WTC11 (cell line): Measurements from ENCODE around the gene HPCA. TPM values are rescaled to one million over a fixed set of nuclear protein-coding genes. Genes with fewer than 3 reads are reported as not detected.
"Not testable (repeated sequence)": the region's sequence is repeated elsewhere in the genome, so short reads cannot be mapped to it uniquely, and the experiment has no call there.

ENCODE experiments used
- ATAC-seq: fragments of 200-7000 bp; cut with Tn5 transposase; 2 replicates; pipeline ENCODE4 v1.10.0; 2021; ENCODE audit warnings: mild to moderate bottlenecking, moderate library complexity
- CTCF ChIA-PET: fragments of 300-600 bp; sonication (Branson Sonifier 250); formaldehyde crosslinking; loops from one replicate; lab custom pipeline; 2021; ENCODE audit warnings: antibody characterized with exemption; lab: Charles Lee
- POLR2A ChIA-PET: fragments of 350-600 bp; sonication (Branson Sonifier 250); formaldehyde crosslinking; loops from one replicate; lab custom pipeline; 2021; ENCODE audit warnings: antibody characterized with exemption; lab: Charles Lee
- DNase-seq: peaks from one replicate; pipeline ENCODE4 v3.0.0; 2021; ENCODE audit warnings: low spot score
- H3K27ac Mint-ChIP-seq: 2 replicates; pipeline ENCODE4 v1.8.0; 2021; ENCODE audit warnings: mixed read lengths
- H3K27me3 Mint-ChIP-seq: 2 replicates; pipeline ENCODE4 v1.8.0; 2021; ENCODE audit warnings: low read depth, mild to moderate bottlenecking, moderate library complexity, mixed read lengths
- H3K36me3 Mint-ChIP-seq: 2 replicates; pipeline ENCODE4 v1.8.0; 2021; ENCODE audit warnings: mixed read lengths
- H3K4me1 Mint-ChIP-seq: 2 replicates; pipeline ENCODE4 v1.8.0; 2022; ENCODE audit warnings: mixed read lengths
- H3K4me3 Mint-ChIP-seq: 2 replicates; pipeline ENCODE4 v1.8.0; 2021; ENCODE audit warnings: mild to moderate bottlenecking, moderate library complexity, mixed read lengths
- H3K9me3 Mint-ChIP-seq: 2 replicates; pipeline ENCODE4 v1.8.0; 2021; ENCODE audit warnings: mixed read lengths
- ATF1 ChIP-seq: sonication (generic); formaldehyde crosslinking; IDR thresholded peaks from 2 replicates; pipeline ENCODE4 v1.8.1; 2023; ENCODE audit warnings: mild to moderate bottlenecking, moderate library complexity, missing genetic modification reagents
- ATF3 ChIP-seq: sonication (generic); formaldehyde crosslinking; conservative IDR thresholded peaks from 2 replicates; pipeline ENCODE4 v1.8.1; 2022; ENCODE audit warnings: mild to moderate bottlenecking, missing genetic modification reagents
- CREM ChIP-seq: sonication (generic); formaldehyde crosslinking; IDR thresholded peaks from 2 replicates; pipeline ENCODE4 v1.8.1; 2022; ENCODE audit warnings: mild to moderate bottlenecking, missing genetic modification reagents, moderate library complexity
- ELF4 ChIP-seq: sonication (generic); formaldehyde crosslinking; IDR thresholded peaks from 2 replicates; pipeline ENCODE4 v1.8.1; 2022; ENCODE audit warnings: low read depth, mild to moderate bottlenecking, moderate library complexity, missing genetic modification reagents
- FOXJ3 ChIP-seq: sonication (generic); formaldehyde crosslinking; IDR thresholded peaks from 2 replicates; pipeline ENCODE4 v1.9.0; 2021; ENCODE audit warnings: missing genetic modification reagents, mild to moderate bottlenecking, borderline replicate concordance
- MYBL2 ChIP-seq: sonication (generic); formaldehyde crosslinking; IDR thresholded peaks from 2 replicates; pipeline ENCODE4 v1.8.1; 2023; ENCODE audit warnings: mild to moderate bottlenecking, moderate library complexity, missing genetic modification reagents
- PRDM15 ChIP-seq: sonication (generic); formaldehyde crosslinking; IDR thresholded peaks from 2 replicates; pipeline ENCODE4 v1.8.0; 2022; ENCODE audit warnings: missing genetic modification reagents
- SMAD3 ChIP-seq: sonication (generic); formaldehyde crosslinking; IDR thresholded peaks from 2 replicates; pipeline ENCODE4 v1.8.0; 2022; ENCODE audit warnings: missing genetic modification reagents, mild to moderate bottlenecking, borderline replicate concordance
- SOX15 ChIP-seq: fragments of 250-450 bp; sonication (Bioruptor Pico); IDR thresholded peaks from 2 replicates; pipeline ENCODE4 v1.9.0; 2021; ENCODE audit warnings: mild to moderate bottlenecking
- TEAD1 ChIP-seq: sonication (generic); formaldehyde crosslinking; IDR thresholded peaks from 2 replicates; pipeline ENCODE4 v1.8.0; 2022; ENCODE audit warnings: mild to moderate bottlenecking, missing genetic modification reagents
- TEAD4 ChIP-seq: sonication (generic); formaldehyde crosslinking; IDR thresholded peaks from 2 replicates; pipeline ENCODE4 v1.8.0; 2022; ENCODE audit warnings: mild to moderate bottlenecking, missing genetic modification reagents
- TP53 ChIP-seq: sonication (generic); formaldehyde crosslinking; IDR thresholded peaks from 2 replicates; pipeline ENCODE4 v1.8.1; 2023; ENCODE audit warnings: mild to moderate bottlenecking, missing genetic modification reagents
- USF1 ChIP-seq: sonication (generic); formaldehyde crosslinking; IDR thresholded peaks from 2 replicates; pipeline ENCODE4 v1.8.0; 2022; ENCODE audit warnings: mild to moderate bottlenecking, missing genetic modification reagents
- ZNF219 ChIP-seq: sonication (generic); formaldehyde crosslinking; IDR thresholded peaks from 2 replicates; pipeline ENCODE4 v1.8.0; 2023; ENCODE audit warnings: missing genetic modification reagents, mild to moderate bottlenecking, borderline replicate concordance
- ZNF425 ChIP-seq: fragments of 250-450 bp; sonication (Bioruptor Pico); conservative IDR thresholded peaks from 2 replicates; pipeline ENCODE4 v1.9.0; 2021; ENCODE audit warnings: mild to moderate bottlenecking
- ZNF532 ChIP-seq: fragments of 250-450 bp; sonication (Bioruptor Pico); IDR thresholded peaks from 2 replicates; pipeline ENCODE4 v1.9.0; 2021; ENCODE audit warnings: mild to moderate bottlenecking, borderline replicate concordance
- ZNF671 ChIP-seq: fragments of 250-450 bp; sonication (Bioruptor Pico); IDR thresholded peaks from 2 replicates; pipeline ENCODE4 v1.8.0; 2021; ENCODE audit warnings: mild to moderate bottlenecking
- total RNA-seq: library from RNA; stranded (reverse); gene quantifications from 3 replicates; pipeline ENCODE4 v1.2.3, GENCODE V29; 2021

HPCA gene
- total RNA-seq, 1 experiment from 2014 or later: 1.9 TPM

- ATAC-seq, H3K4me3 Mint-ChIP-seq, H3K27ac Mint-ChIP-seq, H3K9me3 Mint-ChIP-seq, H3K4me1 Mint-ChIP-seq, POLR2A ChIA-PET, DNase-seq, H3K36me3 Mint-ChIP-seq: not testable (repeated sequence)
- CTCF ChIA-PET: interaction anchor here (0.7 to 2.8 kb wide), 4 partner anchors 12 to 29 kb away, joined by 3 to 15 read pairs (median 6); no protein-coding TSS in a partner anchor
- peaks cover 40% of the 10 kb centered on the region for H3K27me3 Mint-ChIP-seq
Measured at GRCh38 chr1:32905588-32905987, 19.3 kb downstream of the HPCA start.

GRCh38 chr1:32906654-32907053 is 20.4 kb downstream of the HPCA start:
- Mint-ChIP-seq H3K9me3 (peaks cover 6% of the 10 kb centered on the region), H3K4me3 (no peak overlapping the region), H3K4me1 (peaks cover 4% of the 10 kb centered on the region), H3K36me3 (no peaks in the 10 kb centered on the region), H3K27ac (no peak overlapping the region)
- no peak for DNase-seq
- CTCF ChIA-PET: interaction anchor here (0.7 to 2.8 kb wide), 7 partner anchors 19 to 389 kb away, joined by 3 to 15 read pairs (median 4); no protein-coding TSS in a partner anchor
- ATAC-seq: no peak
- POLR2A ChIA-PET: interaction anchor here (0.7 kb wide), 1 partner anchor 13 kb away, joined by 3 read pairs; no protein-coding TSS in a partner anchor
- TF ChIP-seq ZNF532: no peak
- TF ChIP-seq, all 79 proteins: peak for 0
- peaks cover 33% of the 10 kb centered on the region for H3K27me3 Mint-ChIP-seq

GRCh38 chr1:32907435-32907834 is 21.1 kb downstream of the HPCA start:
- no peak for DNase-seq
- Mint-ChIP-seq H3K9me3 (peaks cover 6% of the 10 kb centered on the region), H3K4me1 (no peaks in the 10 kb centered on the region), H3K36me3 (no peaks in the 10 kb centered on the region), H3K4me3 (no peak overlapping the region), H3K27ac (no peak overlapping the region), H3K27me3 (peaks cover 25% of the 10 kb centered on the region)
- TF ChIP-seq SOX15 (no peak), ELF4 (no peak), TEAD1 (no peak), FOXJ3 (CRISPR knock-in tag) (no peak), SMAD3 (CRISPR knock-in tag) (no peak), ZNF671 (CRISPR knock-in tag) (no peak), ZNF219 (CRISPR knock-in tag) (no peak), ZNF425 (no peak), CREM (CRISPR knock-in tag) (no peak), TEAD4 (CRISPR knock-in tag) (no peak), ATF1 (CRISPR knock-in tag) (no peak), PRDM15 (CRISPR knock-in tag) (no peak), TP53 (CRISPR knock-in tag) (no peak), USF1 (CRISPR knock-in tag) (no peak), ATF3 (CRISPR knock-in tag) (no peak), MYBL2 (CRISPR knock-in tag) (no peak)
- ChIA-PET POLR2A (interaction anchor here (0.7 kb wide), 1 partner anchor 13 kb away, joined by 3 read pairs; no protein-coding TSS in a partner anchor), CTCF (interaction anchor here (0.7 to 2.8 kb wide), 7 partner anchors 15 to 179 kb away, joined by 3 to 15 read pairs (median 4); no protein-coding TSS in a partner anchor)
- ATAC-seq: no peak
